SU-DHL-6 (cell line): ENCODE results near the gene CFAP43.

Experiments
- H2AFZ ChIP-seq: fragments of 200-600 bp; sonication (generic); 2 replicates; pipeline ENCODE4 v1.6.1; 2014; ENCODE audit warnings: low read depth, mild to moderate bottlenecking, moderate library complexity, mixed read lengths, antibody characterized with exemption, low read length; ENCODE audit not compliant: severe bottlenecking
- H3F3A ChIP-seq: fragments of 200-600 bp; shearing (Covaris generic); 2 replicates; pipeline ENCODE4 v1.6.0; 2016; ENCODE audit warnings: antibody characterized with exemption, mild to moderate bottlenecking; ENCODE audit not compliant: insufficient read depth
- H3K27ac ChIP-seq: fragments of 200-600 bp; sonication (generic); 2 replicates; pipeline ENCODE4 v1.5.1; 2016; ENCODE audit warnings: low read depth, mild to moderate bottlenecking, low read length, moderate library complexity, mixed read lengths
- H3K27me3 ChIP-seq: fragments of 200-600 bp; sonication (generic), shearing (Covaris generic); 2 replicates; pipeline ENCODE4 v1.6.0; 2014; ENCODE audit warnings: mild to moderate bottlenecking, low read length
- H3K36me3 ChIP-seq: fragments of 200-600 bp; sonication (generic); 2 replicates; pipeline ENCODE4 v1.6.1; 2014; ENCODE audit warnings: mild to moderate bottlenecking, low read length, mixed read lengths
- H3K4me2 ChIP-seq: fragments of 300-600, 200-600 bp; shearing (Covaris generic), sonication (generic); 2 replicates; pipeline ENCODE4 v1.6.0; 2014; ENCODE audit warnings: low read length, low read depth, mild to moderate bottlenecking; ENCODE audit not compliant: poor library complexity, severe bottlenecking
- H3K4me3 ChIP-seq: fragments of 200-600 bp; sonication (generic); 2 replicates; pipeline ENCODE4 v1.5.1; 2014; ENCODE audit warnings: antibody characterized with exemption, low read length, mild to moderate bottlenecking, mixed read lengths; ENCODE audit not compliant: insufficient read depth, poor library complexity, severe bottlenecking
- H3K79me2 ChIP-seq: fragments of 200-600 bp; sonication (generic); 2 replicates; pipeline ENCODE4 v1.6.1; 2014; ENCODE audit warnings: mild to moderate bottlenecking, low read length, moderate library complexity; ENCODE audit not compliant: insufficient read depth
- H3K9ac ChIP-seq: fragments of 200-600 bp; sonication (generic); 2 replicates; pipeline ENCODE4 v1.7.0; 2014; ENCODE audit warnings: mild to moderate bottlenecking, low read length
- H3K9me2 ChIP-seq: fragments of 200-600 bp; sonication (generic); replicated peaks from 2 replicates; pipeline ENCODE4 v1.6.1; 2014; ENCODE audit warnings: low read length; ENCODE audit not compliant: insufficient read depth
- H3K9me3 ChIP-seq: fragments of 200-600 bp; sonication (generic); 2 replicates; pipeline ENCODE4 v1.6.1; 2014; ENCODE audit warnings: low read length, mixed read lengths; ENCODE audit not compliant: insufficient read depth
- H4K20me1 ChIP-seq: fragments of 200-600 bp; sonication (generic); 2 replicates; pipeline ENCODE4 v1.6.1; 2014; ENCODE audit warnings: low read depth, mild to moderate bottlenecking, antibody characterized with exemption, low read length, moderate library complexity, mixed read lengths
- CTCF ChIP-seq: fragments of 200-600 bp; sonication (generic); IDR thresholded peaks from one replicate; pipeline ENCODE4 v1.5.1; 2017; ENCODE audit warnings: antibody characterized with exemption, mild to moderate bottlenecking, low read length, moderate library complexity; ENCODE audit not compliant: insufficient read depth, poor library complexity, severe bottlenecking
- EZH2phosphoT487 ChIP-seq: fragments of 200-600 bp; sonication (generic), shearing (Covaris generic); conservative IDR thresholded peaks from 2 replicates; pipeline ENCODE4 v1.6.1; 2018; ENCODE audit warnings: mild to moderate bottlenecking, antibody characterized with exemption, low read length, moderate library complexity, mixed read lengths

The CFAP43 gene

GRCh38 chr10:104104926-104105325 lies 127.2 kb downstream of the CFAP43 start:
- Histone ChIP-seq H3K36me3 (no peaks in the 10 kb centered on the region), H3K4me2 (no peak overlapping the region), H3K9me3 (no peaks in the 10 kb centered on the region), H3K9ac (no peak overlapping the region), H3K9me2 (no peaks in the 10 kb centered on the region), H4K20me1 (no peaks in the 10 kb centered on the region), H2AFZ (no peak overlapping the region), H3K4me3 (no peak overlapping the region), H3F3A (no peaks in the 10 kb centered on the region), H3K27me3 (no peaks in the 10 kb centered on the region; the same call in 1 of the 2 replicates), H3K27ac (no peak overlapping the region), H3K79me2 (no peaks in the 10 kb centered on the region)
- TF ChIP-seq EZH2phosphoT487, result no peak
- TF ChIP-seq CTCF, result no peak

- Histone ChIP-seq H4K20me1 (no peaks in the 10 kb centered on the region), H3K36me3 (no peaks in the 10 kb centered on the region), H3K9me3 (no peaks in the 10 kb centered on the region), H3K4me2 (no peak overlapping the region), H3K4me3 (no peak overlapping the region), H3K27me3 (no peaks in the 10 kb centered on the region; the same call in 1 of the 2 replicates), H3K9me2 (no peaks in the 10 kb centered on the region), H3F3A (no peaks in the 10 kb centered on the region), H2AFZ (no peak overlapping the region), H3K9ac (no peak overlapping the region), H3K79me2 (no peaks in the 10 kb centered on the region), H3K27ac (no peak overlapping the region)
- TF ChIP-seq CTCF (no peak), EZH2phosphoT487 (no peak)
These were observed 127.7 kb downstream of the CFAP43 start for GRCh38 chr10:104104418-104104817.

GRCh38 chr10:104103956-104104355 lies 128.2 kb downstream of the CFAP43 start:
- H3K27me3 ChIP-seq, result no peaks in the 10 kb centered on the region
- no peaks in the 10 kb centered on the region for H3K79me2 ChIP-seq
- no peaks in the 10 kb centered on the region for H4K20me1 ChIP-seq
- H3K9me3 ChIP-seq, result no peaks in the 10 kb centered on the region
- no peaks in the 10 kb centered on the region for H3K9me2 ChIP-seq
- no peak overlapping the region for H3K9ac ChIP-seq
- no peak overlapping the region for H3K4me3 ChIP-seq
- no peak overlapping the region for H2AFZ ChIP-seq
- H3K4me2 ChIP-seq, result no peak overlapping the region
- H3K36me3 ChIP-seq, result no peaks in the 10 kb centered on the region
- no peak overlapping the region for H3K27ac ChIP-seq
- H3F3A ChIP-seq, result no peaks in the 10 kb centered on the region
- no peak for TF ChIP-seq CTCF

GRCh38 chr10:104101902-104102301 lies 130.3 kb downstream of the CFAP43 start:
- Histone ChIP-seq H3F3A (no peaks in the 10 kb centered on the region), H3K27me3 (no peaks in the 10 kb centered on the region), H3K79me2 (no peaks in the 10 kb centered on the region), H3K27ac (no peak overlapping the region), H4K20me1 (no peaks in the 10 kb centered on the region), H3K4me3 (no peak overlapping the region), H3K36me3 (no peaks in the 10 kb centered on the region), H3K9ac (no peak overlapping the region), H3K9me3 (no peaks in the 10 kb centered on the region), H3K4me2 (no peak overlapping the region), H2AFZ (no peak overlapping the region), H3K9me2 (no peaks in the 10 kb centered on the region)
- TF ChIP-seq EZH2phosphoT487 (no peak), CTCF (no peak)
